ENCODE measurements around the gene RAB33B. TPM values are rescaled to one million over a fixed set of nuclear protein-coding genes. Genes with fewer than 3 reads are reported as not detected.

The RAB33B gene
- total and polyA plus RNA-seq, 9 of the 15 experiments (the other 6 are each of a cell fraction or from before 2014, with no cell fraction given) = 1.7 to 3.7 (median 3.0) TPM

- 0 out of 2 replicates have a peak, but pooled peaks have one; percentile 6 for TF ChIP-seq ZNF395 (CRISPR knock-in tag; IDR thresholded peaks at IDR 0.05)
- peak; percentile 77 for TF ChIP-seq USF1 (CRISPR knock-in tag; IDR thresholded peaks at IDR 0.05)
- peak; percentile 3 for TF ChIP-seq MEIS2 (IDR thresholded peaks at IDR 0.05; ENCODE audit: partially characterized antibody)
- no peak for TF ChIP-seq ZNF23 (CRISPR knock-in tag; IDR thresholded peaks at IDR 0.05)
- peak; percentile 47 to 64 for TF ChIP-seq E2F6 (IDR thresholded peaks at IDR 0.05; ENCODE audit: borderline replicate concordance in 1 of 2, extremely low read depth in 1 of 2, insufficient read depth in 1 of 2, insufficient read length in 1 of 2, low read depth in 1 of 2, low read length in 1 of 2, poor library complexity in 1 of 2, severe bottlenecking in 1 of 2)
- TF ChIP-seq LARP7 (IDR thresholded peaks at IDR 0.05) = no peak
- TF ChIP-seq KLF10 (CRISPR knock-in tag; IDR thresholded peaks at IDR 0.05) = no peak
- 0 out of 2 replicates have a peak, but pooled peaks have one; percentile 72 for TF ChIP-seq IRF1 (CRISPR knock-in tag; IDR thresholded peaks at IDR 0.05; ENCODE audit: borderline replicate concordance)
- peak; percentile 91; the same call in 1 of the 2 replicates for TF ChIP-seq ZBTB17 (CRISPR knock-in tag; IDR thresholded peaks at IDR 0.05)
- 0 out of 2 replicates have a peak, but pooled peaks have one; percentile 27 for TF ChIP-seq SREBF1 (IDR thresholded peaks at IDR 0.05; ENCODE audit: borderline replicate concordance, low read depth, low read length)
- no peak for TF ChIP-seq ZNF644 (tag; IDR thresholded peaks at IDR 0.05; ENCODE audit: low read depth)
- no peak; the same call in 1 of the 2 replicates for TF ChIP-seq ARID1B (IDR thresholded peaks at IDR 0.05)
- TF ChIP-seq XRCC5 (IDR thresholded peaks at IDR 0.05; ENCODE audit: low read depth, low read length) = 0 out of 2 replicates have a peak, but pooled peaks have one; percentile 28
- TF ChIP-seq SMARCA4 (IDR thresholded peaks at IDR 0.05) = 0 out of 2 replicates have a peak, but pooled peaks have one; percentile 46
- TF ChIP-seq, protein P1, sequence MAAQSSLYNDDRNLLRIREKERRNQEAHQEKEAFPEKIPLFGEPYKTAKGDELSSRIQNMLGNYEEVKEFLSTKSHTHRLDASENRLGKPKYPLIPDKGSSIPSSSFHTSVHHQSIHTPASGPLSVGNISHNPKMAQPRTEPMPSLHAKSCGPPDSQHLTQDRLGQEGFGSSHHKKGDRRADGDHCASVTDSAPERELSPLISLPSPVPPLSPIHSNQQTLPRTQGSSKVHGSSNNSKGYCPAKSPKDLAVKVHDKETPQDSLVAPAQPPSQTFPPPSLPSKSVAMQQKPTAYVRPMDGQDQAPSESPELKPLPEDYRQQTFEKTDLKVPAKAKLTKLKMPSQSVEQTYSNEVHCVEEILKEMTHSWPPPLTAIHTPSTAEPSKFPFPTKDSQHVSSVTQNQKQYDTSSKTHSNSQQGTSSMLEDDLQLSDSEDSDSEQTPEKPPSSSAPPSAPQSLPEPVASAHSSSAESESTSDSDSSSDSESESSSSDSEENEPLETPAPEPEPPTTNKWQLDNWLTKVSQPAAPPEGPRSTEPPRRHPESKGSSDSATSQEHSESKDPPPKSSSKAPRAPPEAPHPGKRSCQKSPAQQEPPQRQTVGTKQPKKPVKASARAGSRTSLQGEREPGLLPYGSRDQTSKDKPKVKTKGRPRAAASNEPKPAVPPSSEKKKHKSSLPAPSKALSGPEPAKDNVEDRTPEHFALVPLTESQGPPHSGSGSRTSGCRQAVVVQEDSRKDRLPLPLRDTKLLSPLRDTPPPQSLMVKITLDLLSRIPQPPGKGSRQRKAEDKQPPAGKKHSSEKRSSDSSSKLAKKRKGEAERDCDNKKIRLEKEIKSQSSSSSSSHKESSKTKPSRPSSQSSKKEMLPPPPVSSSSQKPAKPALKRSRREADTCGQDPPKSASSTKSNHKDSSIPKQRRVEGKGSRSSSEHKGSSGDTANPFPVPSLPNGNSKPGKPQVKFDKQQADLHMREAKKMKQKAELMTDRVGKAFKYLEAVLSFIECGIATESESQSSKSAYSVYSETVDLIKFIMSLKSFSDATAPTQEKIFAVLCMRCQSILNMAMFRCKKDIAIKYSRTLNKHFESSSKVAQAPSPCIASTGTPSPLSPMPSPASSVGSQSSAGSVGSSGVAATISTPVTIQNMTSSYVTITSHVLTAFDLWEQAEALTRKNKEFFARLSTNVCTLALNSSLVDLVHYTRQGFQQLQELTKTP (IDR thresholded peaks at IDR 0.05; ENCODE audit: low read depth in 1 of 2, partially characterized antibody in 2 of 2) = peak in 1 of 2 experiments; percentile 75
- peak; percentile 44; the same call in 1 of the 2 replicates for TF ChIP-seq ATF7 (IDR thresholded peaks at IDR 0.05)
- no peak for TF ChIP-seq FOXA1 (IDR thresholded peaks at IDR 0.05; ENCODE audit: borderline replicate concordance)
- TF ChIP-seq NBN (IDR thresholded peaks at IDR 0.05; ENCODE audit: low read depth) = 0 out of 2 replicates have a peak, but pooled peaks have one; percentile 83
- 0 out of 2 replicates have a peak, but pooled peaks have one; percentile 61 for TF ChIP-seq MTA3 (IDR thresholded peaks at IDR 0.05; ENCODE audit: borderline replicate concordance)
- TF ChIP-seq ZNF165 (CRISPR knock-in tag; IDR thresholded peaks at IDR 0.05; ENCODE audit: borderline replicate concordance) = no peak
- 0 out of 2 replicates have a peak, but pooled peaks have one; percentile 64 for TF ChIP-seq MIER1 (IDR thresholded peaks at IDR 0.05; ENCODE audit: low read depth)
- 0 out of 2 replicates have a peak, but pooled peaks have one; percentile 23 for TF ChIP-seq ZSCAN29 (IDR thresholded peaks at IDR 0.05)
Measured at GRCh38 chr4:139453041-139453370, 915 bp upstream of the RAB33B start (continued).

All from K562 (cell line).